ENCODE data around the gene DYNLT1. TPM values are rescaled to one million over a fixed set of nuclear protein-coding genes. Genes with fewer than 3 reads are reported as not detected.

DYNLT1 gene
- total and polyA plus RNA-seq, 2 of the 13 experiments (the other 11 are each of a cell fraction or from before 2014, with no cell fraction given): 108 to 171 TPM

- TF ChIP-seq PITX1 (CRISPR knock-in tag; IDR thresholded peaks at IDR 0.05) (no peak; the same call in 1 of the 2 replicates), SIN3A (IDR thresholded peaks at IDR 0.05; ENCODE audit: borderline replicate concordance, low read depth, low read length) (no peak), MTERF4 (CRISPR knock-in tag; IDR thresholded peaks at IDR 0.05) (no peak), ZNF382 (CRISPR knock-in tag; IDR thresholded peaks at IDR 0.05; ENCODE audit: borderline replicate concordance) (no peak), ZNF224 (CRISPR knock-in tag; IDR thresholded peaks at IDR 0.05) (no peak), ZNF230 (CRISPR knock-in tag; IDR thresholded peaks at IDR 0.05) (0 out of 2 replicates have a peak, but pooled peaks have one; percentile 49), SRF (IDR thresholded peaks at IDR 0.05; ENCODE audit: low read depth, low read length) (no peak), JARID2 (CRISPR knock-in tag; IDR thresholded peaks at IDR 0.05; ENCODE audit: insufficient replicate concordance) (no peak), ATRX (CRISPR knock-in tag; IDR thresholded peaks at IDR 0.05; ENCODE audit: borderline replicate concordance) (no peak), ARNT2 (CRISPR knock-in tag; IDR thresholded peaks at IDR 0.05; ENCODE audit: low read depth) (no peak), ZNF615 (CRISPR knock-in tag; IDR thresholded peaks at IDR 0.05; ENCODE audit: borderline replicate concordance) (no peak), SPEN (CRISPR knock-in tag; IDR thresholded peaks at IDR 0.05; ENCODE audit: low read depth) (no peak), MLXIP (CRISPR knock-in tag; IDR thresholded peaks at IDR 0.05; ENCODE audit: borderline replicate concordance) (no peak), ATAD3A (CRISPR knock-in tag; IDR thresholded peaks at IDR 0.05) (no peak), MAF1 (CRISPR knock-in tag; IDR thresholded peaks at IDR 0.05; ENCODE audit: borderline replicate concordance) (no peak), ZNF800 (CRISPR knock-in tag; IDR thresholded peaks at IDR 0.05) (no peak), U2AF1 (optimal IDR thresholded peaks at IDR 0.05; ENCODE audit: low read depth, low read length) (no peak), CBX2 (IDR thresholded peaks at IDR 0.05; ENCODE audit: low read depth, low read length) (no peak), CBX2 (CRISPR knock-in tag; IDR thresholded peaks at IDR 0.05; ENCODE audit: low read depth) (no peak), SYNCRIP (IDR thresholded peaks at IDR 0.05; ENCODE audit: insufficient read depth, low read depth, low read length) (no peak), ZNF792 (CRISPR knock-in tag; IDR thresholded peaks at IDR 0.05) (no peak), HDAC1 (CRISPR knock-in tag; IDR thresholded peaks at IDR 0.05) (peak; percentile 66), ZNF703 (CRISPR knock-in tag; IDR thresholded peaks at IDR 0.05; ENCODE audit: borderline replicate concordance) (no peak), ZNF563 (CRISPR knock-in tag; IDR thresholded peaks at IDR 0.05) (peak; percentile 27; the same call in 1 of the 2 replicates), MLX (CRISPR knock-in tag; IDR thresholded peaks at IDR 0.05) (no peak)
These were observed 14.9 kb downstream of the DYNLT1 start (continued) for GRCh38 chr6:158629367-158630221.
